ENCODE measurements around the gene LDLRAD4.

DNA sequence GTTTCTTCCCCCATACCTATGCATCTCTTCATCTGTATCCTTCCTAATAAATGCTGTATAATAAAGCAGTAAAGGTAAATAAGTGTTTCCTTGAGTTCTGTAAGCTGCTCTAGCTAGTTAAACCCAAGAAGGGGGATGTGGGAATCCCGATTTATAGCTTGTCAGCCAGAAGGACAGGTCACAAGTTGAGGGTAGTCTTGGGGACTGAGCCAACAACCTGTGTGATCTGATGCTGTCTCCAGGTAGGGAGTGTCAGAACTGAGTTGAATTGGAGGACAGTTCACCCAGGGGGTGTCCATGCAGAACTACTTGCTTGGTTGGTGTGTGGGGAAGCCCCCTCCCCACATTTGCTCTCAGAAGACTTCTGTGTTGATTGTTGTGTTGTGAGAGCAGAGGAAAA lies 112.4 kb downstream of the LDLRAD4 start:
- TF ChIP-seq, protein P1, sequence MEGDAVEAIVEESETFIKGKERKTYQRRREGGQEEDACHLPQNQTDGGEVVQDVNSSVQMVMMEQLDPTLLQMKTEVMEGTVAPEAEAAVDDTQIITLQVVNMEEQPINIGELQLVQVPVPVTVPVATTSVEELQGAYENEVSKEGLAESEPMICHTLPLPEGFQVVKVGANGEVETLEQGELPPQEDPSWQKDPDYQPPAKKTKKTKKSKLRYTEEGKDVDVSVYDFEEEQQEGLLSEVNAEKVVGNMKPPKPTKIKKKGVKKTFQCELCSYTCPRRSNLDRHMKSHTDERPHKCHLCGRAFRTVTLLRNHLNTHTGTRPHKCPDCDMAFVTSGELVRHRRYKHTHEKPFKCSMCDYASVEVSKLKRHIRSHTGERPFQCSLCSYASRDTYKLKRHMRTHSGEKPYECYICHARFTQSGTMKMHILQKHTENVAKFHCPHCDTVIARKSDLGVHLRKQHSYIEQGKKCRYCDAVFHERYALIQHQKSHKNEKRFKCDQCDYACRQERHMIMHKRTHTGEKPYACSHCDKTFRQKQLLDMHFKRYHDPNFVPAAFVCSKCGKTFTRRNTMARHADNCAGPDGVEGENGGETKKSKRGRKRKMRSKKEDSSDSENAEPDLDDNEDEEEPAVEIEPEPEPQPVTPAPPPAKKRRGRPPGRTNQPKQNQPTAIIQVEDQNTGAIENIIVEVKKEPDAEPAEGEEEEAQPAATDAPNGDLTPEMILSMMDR (conservative IDR thresholded peaks at IDR 0.05): no peak
- no peak for TF ChIP-seq EZH2 (IDR thresholded peaks at IDR 0.05; ENCODE audit: low read depth)

Measured in PC-9 (cell line).